GM23248 (cell line): ENCODE data around the gene TGFBR1. TPM values are rescaled to one million over a fixed set of nuclear protein-coding genes. Genes with fewer than 3 reads are reported as not detected.

Experiments used
- DNase-seq: peaks from one replicate; pipeline ENCODE4 v3.0.0-alpha.2; 2015
- H2AFZ ChIP-seq: fragments of 200-600 bp; sonication (generic); 2 replicates; pipeline ENCODE4 v1.6.1; 2016; ENCODE audit warnings: antibody characterized with exemption
- H3F3A ChIP-seq: fragments of 200-600 bp; sonication (generic); 2 replicates; pipeline ENCODE4 v1.6.1; 2016; ENCODE audit warnings: mild to moderate bottlenecking, antibody characterized with exemption, mixed run types; ENCODE audit not compliant: insufficient read depth
- H3K27ac ChIP-seq: fragments of 200-600 bp; sonication (generic); 2 replicates; pipeline ENCODE4 v1.5.1; 2016; ENCODE audit warnings: mild to moderate bottlenecking
- H3K27me3 ChIP-seq: fragments of 200-600 bp; sonication (generic); replicated peaks from 2 replicates; pipeline ENCODE4 v1.6.1; 2016; ENCODE audit warnings: mild to moderate bottlenecking; ENCODE audit not compliant: insufficient read depth
- H3K36me3 ChIP-seq: fragments of 200-600 bp; sonication (generic); 2 replicates; pipeline ENCODE4 v1.6.1; 2016; ENCODE audit warnings: low read depth, mild to moderate bottlenecking
- H3K4me1 ChIP-seq: fragments of 200-600 bp; sonication (generic); 2 replicates; pipeline ENCODE4 v1.6.1; 2016; ENCODE audit warnings: mild to moderate bottlenecking; ENCODE audit not compliant: insufficient read depth
- H3K4me2 ChIP-seq: fragments of 200-600 bp; sonication (generic); one replicate; pipeline ENCODE4 v1.6.1; 2016; ENCODE audit warnings: mild to moderate bottlenecking; ENCODE audit not compliant: unreplicated experiment
- H3K4me3 ChIP-seq: fragments of 200-600 bp; sonication (generic); 2 replicates; pipeline ENCODE4 v1.5.1; 2016; ENCODE audit warnings: mild to moderate bottlenecking
- H3K79me2 ChIP-seq: fragments of 200-600 bp; sonication (generic); 2 replicates; pipeline ENCODE4 v1.6.1; 2016; ENCODE audit warnings: mild to moderate bottlenecking; ENCODE audit not compliant: insufficient read depth
- H3K9ac ChIP-seq: fragments of 200-600 bp; sonication (generic); 2 replicates; pipeline ENCODE4 v1.6.1; 2016; ENCODE audit warnings: mild to moderate bottlenecking
- H3K9me2 ChIP-seq: fragments of 200-600 bp; sonication (generic); 2 replicates; pipeline ENCODE4 v1.6.1; 2016; ENCODE audit warnings: mixed run types, mild to moderate bottlenecking, moderate library complexity; ENCODE audit not compliant: insufficient read depth
- H3K9me3 ChIP-seq: fragments of 200-600 bp; sonication (generic); one replicate; pipeline ENCODE4 v1.6.1; 2017; ENCODE audit warnings: low read depth
- H4K20me1 ChIP-seq: fragments of 200-600 bp; sonication (generic); 2 replicates; pipeline ENCODE4 v1.6.0; 2016; ENCODE audit not compliant: insufficient read depth
- EZH2 ChIP-seq: fragments of 200-600 bp; sonication (generic); IDR thresholded peaks from 2 replicates; pipeline ENCODE4 v1.6.1; 2018; ENCODE audit warnings: antibody characterized with exemption, mild to moderate bottlenecking; ENCODE audit not compliant: insufficient read depth, poor library complexity, severe bottlenecking
- EZH2phosphoT487 ChIP-seq: fragments of 200-600 bp; sonication (generic); IDR thresholded peaks from 2 replicates; pipeline ENCODE4 v1.6.1; 2018; ENCODE audit warnings: antibody characterized with exemption, moderate library complexity, mild to moderate bottlenecking, low read depth; ENCODE audit not compliant: insufficient read depth
- WGBS, 2 experiments: methylation state at CpG; one replicate each; pipeline ENCODE4 v1.1.6; 2015 to 2017; ENCODE audit warnings: low lambda C conversion rate in 2 of 2, low coverage in 1 of 2; ENCODE audit errors: missing lambda C conversion rate in 2 of 2; 5-methylcytosine and 5-hydroxymethylcytosine counted together
- in situ Hi-C: fragments of 300-500 bp; cut with MboI; formaldehyde crosslinking; loops from 2 replicates; pipeline ENCODE4 v1.15.0; 2020
- polyA plus RNA-seq: library from polyadenylated mRNA; unstranded; fragments of >200 nt; fragmentation: Nextera tagmentation; extraction: Ambion mirVana; gene quantifications from 2 replicates; pipeline ENCODE4 v1.2.1, GENCODE V29; 2016
- total RNA-seq: library from RNA; depleted of rRNA; stranded (reverse); fragments of >200 nt; shearing (Covaris generic); gene quantifications from 2 replicates; pipeline ENCODE4 v1.2.3, GENCODE V29; 2014

The TGFBR1 gene
- total and polyA plus RNA-seq, 2 experiments from 2014 or later = 46.3 to 73.9 TPM

DNA sequence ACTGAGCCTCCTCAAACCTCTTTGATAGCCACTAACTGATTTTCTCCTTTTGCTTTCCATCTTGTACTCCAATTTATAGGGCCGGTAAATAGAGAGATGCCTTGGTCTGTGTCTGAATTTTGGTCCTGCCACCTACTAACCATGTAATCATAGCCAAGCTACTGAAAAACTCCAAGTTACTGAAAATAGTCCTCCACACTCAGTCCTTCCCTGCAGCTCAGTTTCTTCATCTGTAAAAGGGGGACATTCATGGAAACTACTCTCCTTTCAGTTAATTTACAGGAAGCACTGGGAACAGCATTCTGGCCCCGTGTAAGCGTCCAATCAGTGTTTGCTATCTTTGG lies 30.0 kb upstream of the TGFBR1 start:
- Histone ChIP-seq H3K4me2 (peak overlapping the region; percentile 41), H3F3A (peaks cover 7% of the 10 kb centered on the region; the same call in 1 of the 2 replicates), H4K20me1 (no peaks in the 10 kb centered on the region), H3K9me2 (no peaks in the 10 kb centered on the region), H3K36me3 (no peaks in the 10 kb centered on the region), H3K4me3 (no peak overlapping the region), H3K79me2 (no peaks in the 10 kb centered on the region), H3K27ac (peak overlapping the region; percentile 45), H3K4me1 (peaks cover 18% of the 10 kb centered on the region), H3K9me3 (no peaks in the 10 kb centered on the region), H3K27me3 (no peaks in the 10 kb centered on the region), H3K9ac (peak overlapping the region; percentile 32; the same call in 1 of the 2 replicates), H2AFZ (peak overlapping the region; percentile 34; the same call in 1 of the 2 replicates)
- TF ChIP-seq EZH2 (no peak), EZH2phosphoT487 (no peak)
- in situ Hi-C loops = no loop called here
- DNase-seq = no peak
- WGBS, 2 experiments = 65 to 68% methylated on average over 3 of the region's 3 CpGs

DNA sequence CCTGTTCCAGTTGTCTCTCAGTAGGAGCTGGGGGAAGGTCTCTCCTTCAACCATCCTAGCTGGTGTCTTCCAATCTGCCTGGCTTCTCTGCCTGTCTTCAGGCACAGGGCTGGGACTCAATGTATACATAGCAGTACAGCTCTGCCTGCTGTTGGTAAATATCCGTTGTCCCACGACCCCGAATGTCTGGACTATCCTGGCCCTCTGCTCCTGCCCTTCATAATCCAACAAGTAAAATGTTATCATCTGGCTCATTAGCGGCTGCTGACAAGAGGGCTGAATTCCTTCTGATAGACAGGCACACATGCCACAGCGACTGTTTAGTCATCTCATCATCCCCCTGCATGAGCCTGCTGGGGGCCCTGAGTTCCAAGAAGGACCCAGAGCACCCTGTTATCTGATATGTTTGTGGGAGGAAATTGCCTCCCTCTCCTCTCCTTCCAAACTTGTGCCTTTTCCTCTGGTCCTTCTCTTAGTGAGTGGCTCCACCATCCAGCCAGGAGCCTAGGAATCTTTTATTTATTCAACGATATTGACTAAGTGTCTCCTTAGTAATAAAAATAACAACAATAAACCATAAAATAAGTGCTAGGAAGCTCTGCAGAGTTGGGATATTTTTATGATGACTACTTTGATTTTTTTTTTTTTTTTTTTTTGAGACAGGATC lies 29.5 kb upstream of the TGFBR1 start:
- Histone ChIP-seq H3K9me2 (no peaks in the 10 kb centered on the region), H2AFZ (peak overlapping the region; percentile 34; the same call in 1 of the 2 replicates)

DNA sequence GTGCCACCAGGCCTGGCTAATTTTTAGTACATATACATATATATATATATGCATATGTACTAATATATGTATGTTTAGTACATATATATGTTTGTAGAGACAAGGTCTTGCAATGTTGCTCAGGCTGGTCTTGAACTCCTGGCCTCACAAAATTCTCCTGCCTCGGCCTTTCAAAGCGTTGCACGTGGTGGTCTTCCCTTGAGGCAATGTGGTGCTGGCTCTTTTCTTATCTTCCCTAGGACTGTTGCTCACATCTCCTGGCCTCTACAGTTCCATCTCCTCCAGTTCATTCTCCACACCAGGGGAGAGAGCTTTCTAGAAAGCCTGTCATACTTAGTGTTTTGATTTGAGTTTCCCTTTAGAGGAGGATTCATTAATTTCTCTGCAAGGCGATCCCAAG lies 28.9 kb upstream of the TGFBR1 start:
- TF ChIP-seq EZH2phosphoT487 (no peak), EZH2 (no peak)
- no peaks in the 10 kb centered on the region for H3K27me3 ChIP-seq
- no peaks in the 10 kb centered on the region for H3K9me3 ChIP-seq
- H3K4me3 ChIP-seq = no peak overlapping the region
- H3K36me3 ChIP-seq = no peaks in the 10 kb centered on the region
- no peak overlapping the region for H3K4me2 ChIP-seq
- H3F3A ChIP-seq = peaks cover 7% of the 10 kb centered on the region; the same call in 1 of the 2 replicates
- DNase-seq = no peak
- H3K79me2 ChIP-seq = no peaks in the 10 kb centered on the region
- H3K9ac ChIP-seq = no peak overlapping the region
- no peak overlapping the region for H3K27ac ChIP-seq
- no peaks in the 10 kb centered on the region for H3K9me2 ChIP-seq
- H2AFZ ChIP-seq = peak overlapping the region; percentile 9; the same call in 1 of the 2 replicates
- in situ Hi-C loops = no loop called here
- peaks cover 16% of the 10 kb centered on the region for H3K4me1 ChIP-seq
- H4K20me1 ChIP-seq = no peaks in the 10 kb centered on the region
- WGBS, 2 experiments = 87 to 90% methylated on average over 4 of the region's 4 CpGs

More for the DNA sequence above, 29.5 kb upstream of the TGFBR1 start:
- Histone ChIP-seq H3K4me3 (no peak overlapping the region), H3F3A (peaks cover 7% of the 10 kb centered on the region; the same call in 1 of the 2 replicates), H3K27me3 (no peaks in the 10 kb centered on the region), H4K20me1 (no peaks in the 10 kb centered on the region), H3K27ac (peak overlapping the region; percentile 45), H3K36me3 (no peaks in the 10 kb centered on the region), H3K9ac (peak overlapping the region; percentile 32; the same call in 1 of the 2 replicates), H3K9me3 (no peaks in the 10 kb centered on the region), H3K4me2 (peak overlapping the region; percentile 41), H3K4me1 (peaks cover 18% of the 10 kb centered on the region), H3K79me2 (no peaks in the 10 kb centered on the region)
- DNase-seq = peak; percentile 80
- in situ Hi-C loops = no loop called here
- WGBS, 2 experiments = 10% methylated on average over 6 of the region's 6 CpGs
- TF ChIP-seq EZH2phosphoT487 = no peak
- no peak for TF ChIP-seq EZH2

DNA sequence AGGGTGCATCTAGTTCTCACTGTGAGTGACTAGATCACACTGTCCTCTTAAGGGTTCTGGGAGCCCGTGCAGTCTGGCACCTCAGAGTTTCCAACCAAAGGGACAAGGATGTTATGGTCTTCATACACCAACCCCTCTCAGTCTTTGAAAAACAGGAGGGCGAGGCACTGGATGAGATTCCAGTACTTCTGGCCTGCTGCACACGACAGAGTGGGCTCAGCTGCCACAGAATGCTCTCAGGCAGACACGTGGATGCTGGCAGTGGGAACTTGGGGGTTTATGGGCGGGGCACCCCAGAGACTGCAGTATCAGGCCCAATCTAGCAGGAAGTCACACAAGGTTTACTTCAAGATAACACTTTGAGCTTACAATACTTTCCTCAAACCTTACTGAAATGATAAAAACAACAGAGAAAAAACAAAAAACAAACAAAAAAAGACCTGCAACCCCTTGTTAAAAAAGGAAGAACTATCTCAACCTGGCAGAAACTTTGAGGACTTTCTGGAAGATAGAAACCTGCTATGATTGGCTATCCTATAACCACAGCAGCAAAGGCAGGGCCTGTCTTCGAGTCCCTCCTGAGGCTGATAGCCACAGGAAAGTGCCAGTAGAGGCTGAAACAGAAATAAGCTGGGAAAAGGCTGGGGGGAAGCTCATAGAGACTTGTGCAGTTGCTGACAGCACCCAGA lies 28.3 kb upstream of the TGFBR1 start:
- TF ChIP-seq EZH2 (no peak), EZH2phosphoT487 (no peak)
- Histone ChIP-seq H4K20me1 (no peaks in the 10 kb centered on the region), H3K4me3 (no peak overlapping the region), H3K4me1 (peaks cover 11% of the 10 kb centered on the region), H3K79me2 (no peaks in the 10 kb centered on the region), H3K9me2 (no peaks in the 10 kb centered on the region), H3K27me3 (no peaks in the 10 kb centered on the region), H3F3A (peaks cover 7% of the 10 kb centered on the region; the same call in 1 of the 2 replicates), H2AFZ (peak overlapping the region; percentile 9), H3K9ac (no peak overlapping the region), H3K27ac (no peak overlapping the region), H3K4me2 (no peak overlapping the region), H3K36me3 (no peaks in the 10 kb centered on the region), H3K9me3 (no peaks in the 10 kb centered on the region)
- in situ Hi-C loops = no loop called here
- WGBS, 2 experiments = 40 to 47% methylated on average over 6 of the region's 6 CpGs
- DNase-seq = no peak
